ENCODE data around the gene ZNF93. TPM values are rescaled to one million over a fixed set of nuclear protein-coding genes. Genes with fewer than 3 reads are reported as not detected.

Gene ZNF93
- polyA plus RNA-seq, 3 donors, result 2.4 to 4.6 (median 2.8) TPM

DNA sequence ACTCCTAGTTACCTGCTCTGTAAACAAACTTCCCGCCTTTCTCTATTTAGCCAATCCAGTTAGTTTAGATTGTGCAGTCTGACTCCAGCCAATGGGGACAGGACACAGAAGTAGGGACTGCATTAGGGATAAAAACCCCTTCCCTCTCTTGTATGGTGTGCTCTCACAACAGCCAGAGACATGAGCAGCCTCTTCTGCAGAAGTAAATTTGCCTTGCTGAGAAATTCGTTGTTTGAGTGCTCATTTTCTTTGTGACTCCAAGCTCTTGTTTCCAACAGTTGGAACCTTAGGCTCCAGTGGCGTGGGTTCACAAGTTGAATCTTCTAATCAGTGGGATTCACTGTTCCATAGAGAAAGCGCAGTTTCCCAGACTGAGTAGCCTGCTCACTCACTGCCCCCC lies 66.1 kb downstream of the ZNF93 start:
- H2AFZ ChIP-seq (ENCODE audit: insufficient read depth, low read depth, low read length, poor library complexity, severe bottlenecking), result no peak overlapping the region
- TF ChIP-seq, protein P1, sequence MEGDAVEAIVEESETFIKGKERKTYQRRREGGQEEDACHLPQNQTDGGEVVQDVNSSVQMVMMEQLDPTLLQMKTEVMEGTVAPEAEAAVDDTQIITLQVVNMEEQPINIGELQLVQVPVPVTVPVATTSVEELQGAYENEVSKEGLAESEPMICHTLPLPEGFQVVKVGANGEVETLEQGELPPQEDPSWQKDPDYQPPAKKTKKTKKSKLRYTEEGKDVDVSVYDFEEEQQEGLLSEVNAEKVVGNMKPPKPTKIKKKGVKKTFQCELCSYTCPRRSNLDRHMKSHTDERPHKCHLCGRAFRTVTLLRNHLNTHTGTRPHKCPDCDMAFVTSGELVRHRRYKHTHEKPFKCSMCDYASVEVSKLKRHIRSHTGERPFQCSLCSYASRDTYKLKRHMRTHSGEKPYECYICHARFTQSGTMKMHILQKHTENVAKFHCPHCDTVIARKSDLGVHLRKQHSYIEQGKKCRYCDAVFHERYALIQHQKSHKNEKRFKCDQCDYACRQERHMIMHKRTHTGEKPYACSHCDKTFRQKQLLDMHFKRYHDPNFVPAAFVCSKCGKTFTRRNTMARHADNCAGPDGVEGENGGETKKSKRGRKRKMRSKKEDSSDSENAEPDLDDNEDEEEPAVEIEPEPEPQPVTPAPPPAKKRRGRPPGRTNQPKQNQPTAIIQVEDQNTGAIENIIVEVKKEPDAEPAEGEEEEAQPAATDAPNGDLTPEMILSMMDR (IDR thresholded peaks at IDR 0.05), result no peak
- intact Hi-C loops (cut with micrococcal nuclease), result no loop called here
- DNase-seq, result no peak
- Mint-ChIP-seq H3K27me3 (ENCODE audit: low read depth in 3 of 3) (peaks cover 0 to 2% (median 2%) of the 10 kb centered on the region in 3 donors), H3K36me3 (no peaks in the 10 kb centered on the region), H3K27ac (no peak overlapping the region), H3K4me3 (no peak overlapping the region), H3K4me1 (no peaks in the 10 kb centered on the region), H3K9me3 (peaks cover 39 to 88% (median 74%) of the 10 kb centered on the region in 7 donors)
- WGBS (ENCODE audit: insufficient coverage), result 95% methylated on average over 3 of the region's 4 CpGs
- no peak overlapping the region for H3K9ac ChIP-seq (ENCODE audit: insufficient read depth, low read length, poor library complexity, severe bottlenecking)
- no peaks in the 10 kb centered on the region for H3K27me3 ChIP-seq (ENCODE audit: control insufficient read depth in 2 of 2, insufficient read depth in 2 of 2, low read length in 2 of 2)
- H4K20me1 ChIP-seq (ENCODE audit: insufficient read depth, low read length), result no peaks in the 10 kb centered on the region
- H3K4me1 ChIP-seq (ENCODE audit: control insufficient read depth in 1 of 2, insufficient read depth in 2 of 2, low read length in 2 of 2), result no peaks in the 10 kb centered on the region
- no peaks in the 10 kb centered on the region for H3K79me2 ChIP-seq (ENCODE audit: insufficient read depth, low read length)
- peak overlapping the region in 1 of 3 experiments; percentile 25 for H3K4me3 ChIP-seq (replicated peaks in 1 of 3; ENCODE audit: low read depth in 2 of 3, low read length in 3 of 3)
- peaks cover 50 to 77% of the 10 kb centered on the region in 2 donors for H3K9me3 ChIP-seq (replicated peaks in 1 of 2; ENCODE audit: control insufficient read depth in 1 of 2, insufficient read depth in 1 of 2, low read length in 2 of 2)
- no peaks in the 10 kb centered on the region for H3K36me3 ChIP-seq (replicated peaks in 1 of 2; ENCODE audit: control insufficient read depth in 1 of 2, insufficient read depth in 2 of 2, low read length in 2 of 2)
- no peak overlapping the region for H3K27ac ChIP-seq (ENCODE audit: low read depth in 1 of 2, low read length in 2 of 2)
- no peak overlapping the region for H3K4me2 ChIP-seq (replicated peaks; ENCODE audit: extremely low read depth, low read length, poor library complexity, severe bottlenecking)

Other genes with a start within 250 kb of the ZNF93 start
- gene ATP13A1, start 237.3 kb upstream of the ZNF93 start, polyA plus RNA-seq, result 100 to 1,000 TPM in 1 of 3 donors, 10 to 100 TPM in 2; 16.9 to 106 (median 21.9) TPM
- 1 to 10 TPM; 4.5 to 8.4 (median 5.5) TPM for gene ZNF101, start 232.1 kb upstream of the ZNF93 start, polyA plus RNA-seq
- 1 to 10 TPM in 2 of 3 donors, under 1 TPM in 1; 0.88 to 2.1 (median 1.2) TPM for gene ZNF14, start 167.8 kb upstream of the ZNF93 start, polyA plus RNA-seq
- gene ZNF506, start 79.2 kb upstream of the ZNF93 start, polyA plus RNA-seq, result 1 to 10 TPM; 4.1 to 8.3 (median 6.1) TPM
- 1 to 10 TPM in 2 of 3 donors, under 1 TPM in 1; 0.45 to 1.5 (median 1.1) TPM for gene ZNF253, start 35.1 kb upstream of the ZNF93 start, polyA plus RNA-seq
- 1 to 10 TPM in 1 of 3 donors, under 1 TPM in 1, not detected in 1; 0.48 to 1.7 TPM for gene ZNF682, start 138.6 kb downstream of the ZNF93 start, polyA plus RNA-seq
- under 1 TPM in 1 of 3 donors, not detected in 2; 0.59 TPM for gene ZNF90, start 177.1 kb downstream of the ZNF93 start, polyA plus RNA-seq

Measured in CD14-positive monocyte (primary cell).